ENCODE data around the gene GBGT1.
A peak's percentile ranks its signal among the peaks of the same experiment; 100 is the strongest.

GBGT1 gene

DNA sequence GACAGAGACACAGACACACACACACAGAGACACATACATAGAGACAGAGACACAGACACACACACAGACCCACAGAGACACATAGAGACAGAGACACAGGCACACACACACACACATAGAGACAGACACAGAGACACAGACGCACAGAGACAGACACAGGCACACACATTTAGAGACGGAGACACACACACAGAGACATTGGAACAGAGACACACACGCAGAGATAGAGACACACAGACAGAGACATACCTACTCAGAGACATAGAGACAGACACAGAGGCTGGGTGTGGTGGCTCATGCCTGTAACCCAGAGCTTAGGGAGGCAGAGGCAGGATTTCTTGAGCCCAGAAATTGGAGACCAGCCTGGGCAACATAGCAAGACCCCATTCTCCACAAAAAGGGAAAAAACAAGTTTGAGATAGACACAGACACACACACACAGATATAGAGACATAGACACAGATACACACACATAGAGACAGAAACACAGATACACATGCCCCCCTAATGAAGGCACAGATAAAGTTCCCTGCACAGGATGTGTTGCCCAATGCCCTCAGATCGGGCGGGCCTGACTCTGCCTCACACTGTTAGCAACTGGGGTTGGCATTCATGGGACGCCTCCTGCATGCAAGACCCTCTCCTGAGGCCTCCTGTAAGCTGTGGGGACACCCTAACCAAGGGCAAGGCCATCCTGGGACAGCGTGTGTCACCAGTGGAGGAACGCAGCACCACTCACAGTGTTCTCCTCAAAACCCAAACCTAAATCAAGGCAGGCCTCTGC lies 39.4 kb downstream of the GBGT1 start:
- no peak for DNase-seq

DNA sequence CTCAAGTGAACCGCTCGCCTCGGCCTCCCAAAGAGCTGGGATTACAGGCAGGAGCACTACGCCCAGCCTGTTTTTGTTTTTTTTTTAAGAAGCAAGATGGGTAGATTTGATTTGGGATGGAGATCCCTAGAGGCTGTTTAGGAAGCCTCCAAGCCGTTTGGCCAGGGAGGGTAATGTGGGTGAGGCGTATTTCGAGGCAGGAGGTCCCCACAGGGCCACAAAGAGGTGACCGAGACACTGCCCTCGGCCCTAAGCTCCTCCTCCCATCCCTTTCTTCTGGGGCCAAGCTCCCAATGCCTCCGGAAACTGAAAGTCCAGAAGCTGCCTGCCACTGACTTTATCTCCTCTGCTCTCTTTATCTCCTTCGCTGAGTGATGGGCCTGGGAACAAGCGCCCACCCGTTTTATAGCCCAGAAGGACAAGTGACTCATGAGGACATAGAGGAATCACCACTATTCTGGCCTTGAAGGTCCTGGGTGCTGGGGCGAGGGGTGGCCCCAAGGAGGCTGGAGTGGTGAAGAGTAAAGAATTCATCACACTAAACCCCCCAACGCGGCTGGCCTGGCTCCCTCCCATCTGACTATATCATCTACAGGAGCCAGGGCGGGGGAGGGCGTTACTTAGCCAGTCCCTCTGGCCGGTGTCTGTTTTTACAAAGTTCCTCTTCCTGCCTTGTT lies 40.6 kb downstream of the GBGT1 start:
- DNase-seq: no peak

DNA sequence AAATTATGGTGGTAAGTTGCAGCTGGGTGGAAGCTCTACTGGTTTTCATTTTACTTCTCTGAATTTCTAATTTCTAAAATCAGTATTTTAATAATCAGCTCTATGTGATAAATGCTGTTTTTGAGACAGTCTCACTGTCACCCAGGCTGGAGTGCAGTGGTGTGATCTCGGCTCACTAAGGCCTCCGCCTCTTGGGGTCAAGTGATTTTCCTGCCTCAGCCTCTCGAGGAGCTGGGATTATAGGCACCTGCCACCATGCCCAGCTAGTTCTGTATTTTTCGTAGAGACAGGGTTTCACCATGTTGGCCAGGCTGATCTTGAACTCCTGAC lies 41.1 kb downstream of the GBGT1 start:
- no peak for DNase-seq

DNA sequence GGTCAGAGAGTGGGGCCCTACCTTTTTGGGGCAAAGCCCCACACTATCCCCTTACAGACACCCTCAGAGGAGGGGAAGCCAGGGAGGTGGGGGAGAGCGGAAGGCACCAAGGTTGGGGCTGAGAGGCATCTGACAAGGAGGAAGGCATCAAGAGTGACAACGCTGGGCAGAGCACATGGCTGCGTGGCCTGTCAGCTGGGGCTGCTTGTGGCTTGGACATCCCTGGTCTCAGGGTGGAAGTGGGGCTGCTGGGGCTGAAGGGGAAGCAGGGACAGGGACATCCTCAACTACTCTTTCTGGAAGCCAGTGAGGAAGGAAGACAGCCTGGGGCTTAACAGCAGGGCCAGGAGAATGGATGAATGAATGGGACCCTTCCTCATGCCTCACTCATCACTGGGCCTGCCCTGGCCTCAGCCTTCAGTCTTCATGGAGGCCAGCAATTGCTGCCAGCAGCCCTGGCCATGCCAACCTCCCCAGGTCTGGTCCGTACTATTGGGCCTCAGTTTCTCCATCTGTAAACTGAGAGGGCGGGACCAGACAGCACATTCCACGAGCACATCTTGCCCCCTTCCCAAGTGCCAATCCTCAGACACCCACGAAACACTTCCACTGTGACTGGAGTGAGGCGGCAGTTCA lies 41.7 kb downstream of the GBGT1 start:
- peak in 2 of 6 experiments; percentile 36 to 57 for DNase-seq

DNA sequence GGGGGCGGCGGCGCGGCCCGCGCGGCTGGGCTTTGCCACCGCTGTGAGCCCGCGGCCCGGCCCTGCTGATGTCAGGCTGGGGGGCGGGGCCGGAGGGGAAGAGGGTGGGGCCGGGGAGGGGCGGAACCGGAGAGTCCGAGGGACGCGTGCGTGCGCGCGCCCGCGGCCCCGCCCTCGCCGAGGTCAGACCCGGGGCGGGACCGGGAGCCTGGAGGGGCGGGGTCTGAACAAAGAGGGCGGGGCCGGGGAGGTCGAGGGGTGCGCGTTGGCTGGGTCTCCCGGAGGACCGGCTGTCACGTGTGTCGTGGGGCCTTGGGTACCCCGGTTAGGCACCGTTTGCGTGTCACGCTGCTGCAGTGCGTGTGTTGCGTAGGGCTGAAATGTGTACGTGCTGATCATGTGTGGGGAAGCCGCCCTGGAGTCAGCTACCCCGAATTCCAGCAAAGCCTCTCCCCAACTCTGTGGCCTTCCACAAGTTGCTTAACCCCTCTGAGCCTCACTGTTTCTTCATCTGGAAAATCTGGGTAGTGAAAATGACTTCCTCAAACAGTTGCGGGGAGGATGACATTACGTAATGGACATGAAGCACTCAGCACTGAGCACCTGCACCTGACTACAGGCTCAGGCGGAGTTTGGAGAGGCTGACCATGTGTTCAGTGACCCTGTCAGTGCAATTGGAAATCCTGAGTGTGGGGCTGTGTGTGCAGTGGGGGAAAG lies 42.4 kb downstream of the GBGT1 start, which contains the start of gene RALGDS:
Gene RALGDS, minus strand, starts transcription at position 43 of the 717 bp plus-strand sequence. CDS start 86 bp downstream, outside the sequence.
- DNase-seq: peak; percentile 77 to 93 (median 90)

DNA sequence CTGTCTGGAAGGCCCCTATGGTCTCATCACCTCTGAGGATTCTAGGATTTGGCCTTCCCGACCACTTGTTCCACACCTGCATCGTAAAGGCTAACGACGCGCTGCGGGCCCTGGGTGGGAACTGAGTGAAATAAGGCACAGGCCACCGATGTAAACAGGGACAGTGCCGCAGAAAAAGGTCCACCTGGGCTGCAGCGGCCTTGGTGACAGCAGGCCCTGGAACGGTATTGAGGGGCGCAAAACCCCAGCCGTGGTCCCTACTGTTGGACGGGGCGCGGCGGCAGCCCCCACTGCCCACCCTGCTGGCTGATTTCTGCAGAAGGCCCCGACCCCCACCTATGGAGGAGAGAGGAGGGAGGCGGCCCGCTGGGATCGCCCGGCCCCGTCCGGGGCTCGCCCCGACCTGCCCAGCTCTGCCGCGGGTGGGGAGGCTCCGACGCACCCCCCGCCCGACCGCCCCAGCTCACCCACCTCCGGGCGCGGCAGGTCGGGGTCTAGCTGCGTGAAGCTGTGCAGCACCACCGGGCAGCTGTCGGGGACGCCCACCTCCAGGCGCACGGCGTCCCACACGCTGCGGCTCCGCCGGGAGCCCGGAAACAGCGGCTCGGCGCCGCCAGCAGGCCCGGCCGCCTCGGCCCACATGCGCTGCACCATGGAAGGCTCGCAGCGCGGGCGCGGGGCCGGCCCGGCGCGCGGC lies 43.1 kb downstream of the GBGT1 start:
- no peak for DNase-seq

DNA sequence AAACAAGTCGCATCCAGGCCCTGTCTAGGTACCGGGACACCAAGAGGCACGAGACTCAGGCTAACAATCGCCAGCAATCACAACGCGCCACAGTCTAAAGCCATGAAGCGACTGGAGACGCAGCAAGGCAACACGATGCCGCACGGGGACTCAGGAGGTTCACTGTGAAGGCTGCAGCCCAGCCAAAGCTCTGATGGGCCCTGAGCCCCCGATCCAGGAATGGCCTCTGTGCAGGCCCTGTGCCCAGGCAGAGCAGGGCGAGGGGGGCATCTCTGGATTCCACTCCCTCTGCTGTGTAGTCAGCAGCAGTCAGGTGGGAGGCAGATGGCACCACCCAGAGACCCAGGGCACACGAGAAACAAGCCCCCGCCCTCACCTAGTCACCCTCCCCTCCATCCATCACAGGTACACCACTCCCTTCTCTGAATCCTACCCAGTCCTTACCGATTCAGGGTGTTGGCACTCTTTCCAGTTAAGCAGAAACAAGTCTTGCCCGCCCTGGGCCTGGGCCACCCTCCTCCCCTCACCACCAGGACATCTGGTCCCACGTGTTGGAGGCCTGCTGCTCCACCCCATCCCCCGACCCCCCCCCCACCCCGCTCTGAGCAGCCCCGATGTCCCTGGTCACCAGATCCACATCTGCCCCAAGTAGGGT lies 43.7 kb downstream of the GBGT1 start:
- peak in 1 of 6 experiments; percentile 21 for DNase-seq

DNA sequence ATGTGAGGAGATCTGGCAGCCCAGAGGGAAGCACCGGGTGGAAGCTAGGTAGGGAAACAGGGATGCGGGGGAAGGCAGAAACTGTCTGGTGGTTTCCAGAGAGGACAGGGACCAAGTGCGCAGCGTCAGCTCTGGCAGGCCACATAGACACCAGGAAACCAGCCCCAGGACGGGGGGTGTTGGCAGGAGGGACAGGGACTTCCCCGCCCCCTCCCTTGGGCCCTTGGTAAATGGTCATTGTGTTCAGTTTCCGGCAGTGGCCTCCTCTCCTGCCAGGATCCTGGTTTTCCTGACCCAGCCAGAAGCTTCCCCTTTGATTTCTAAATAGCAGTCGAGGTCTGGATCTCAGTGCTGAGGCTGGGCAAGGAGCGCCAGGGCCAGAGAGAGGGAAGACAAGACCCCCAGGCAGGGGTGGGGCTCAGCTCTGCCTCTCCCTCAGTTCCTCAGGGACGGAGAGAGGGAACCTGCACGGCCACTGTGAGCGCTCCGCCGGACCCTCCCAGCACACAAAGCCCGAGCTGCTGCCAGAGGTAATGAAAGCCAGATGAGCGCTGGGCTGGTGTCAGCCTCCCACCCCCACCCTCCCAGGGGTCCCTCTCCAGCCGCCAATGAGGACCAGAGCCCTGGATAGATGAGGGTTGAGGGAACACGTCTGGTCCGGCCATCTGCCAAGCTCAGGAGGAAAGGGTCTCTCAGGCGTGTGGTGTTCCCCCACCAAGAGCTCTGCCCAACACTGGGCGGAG lies 44.4 kb downstream of the GBGT1 start:
- no peak for DNase-seq

DNA sequence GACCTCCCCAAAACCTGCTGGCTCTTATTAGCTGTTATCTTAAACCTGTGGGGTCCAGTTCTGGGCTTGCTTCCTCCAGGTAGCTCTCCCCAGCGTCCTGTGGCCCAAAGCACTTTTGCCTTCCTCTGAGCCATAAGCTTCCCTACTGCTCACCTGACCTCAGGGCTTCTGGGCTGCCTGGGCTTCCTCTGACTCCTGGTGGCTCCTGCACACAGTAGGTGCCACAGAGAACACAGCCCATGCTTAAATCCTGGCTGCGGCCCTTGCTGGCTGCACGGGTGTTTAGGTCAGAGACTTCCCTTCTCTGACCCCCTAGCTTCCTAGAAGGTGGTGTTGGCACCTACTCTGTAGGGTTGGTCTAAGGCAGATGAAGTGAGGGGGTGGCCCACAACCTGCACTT lies 45.1 kb downstream of the GBGT1 start:
- no peak for DNase-seq

DNA sequence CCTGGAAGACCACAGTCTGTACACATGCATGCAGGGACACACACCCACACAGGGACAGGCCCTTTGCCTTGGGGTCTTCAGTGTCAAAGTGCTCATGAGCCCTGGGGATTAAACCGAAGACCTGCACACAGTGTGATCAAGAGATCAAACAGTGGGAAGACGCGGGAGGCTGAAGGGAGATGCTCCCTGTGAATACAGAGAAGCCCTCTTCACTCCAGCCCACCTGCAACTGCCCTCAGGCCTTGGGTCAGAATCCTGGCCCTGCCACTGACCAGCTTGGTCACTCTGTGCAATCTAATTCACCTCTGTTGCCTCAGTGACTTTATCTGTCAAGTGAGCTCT lies 45.6 kb downstream of the GBGT1 start:
- DNase-seq: no peak

DNA sequence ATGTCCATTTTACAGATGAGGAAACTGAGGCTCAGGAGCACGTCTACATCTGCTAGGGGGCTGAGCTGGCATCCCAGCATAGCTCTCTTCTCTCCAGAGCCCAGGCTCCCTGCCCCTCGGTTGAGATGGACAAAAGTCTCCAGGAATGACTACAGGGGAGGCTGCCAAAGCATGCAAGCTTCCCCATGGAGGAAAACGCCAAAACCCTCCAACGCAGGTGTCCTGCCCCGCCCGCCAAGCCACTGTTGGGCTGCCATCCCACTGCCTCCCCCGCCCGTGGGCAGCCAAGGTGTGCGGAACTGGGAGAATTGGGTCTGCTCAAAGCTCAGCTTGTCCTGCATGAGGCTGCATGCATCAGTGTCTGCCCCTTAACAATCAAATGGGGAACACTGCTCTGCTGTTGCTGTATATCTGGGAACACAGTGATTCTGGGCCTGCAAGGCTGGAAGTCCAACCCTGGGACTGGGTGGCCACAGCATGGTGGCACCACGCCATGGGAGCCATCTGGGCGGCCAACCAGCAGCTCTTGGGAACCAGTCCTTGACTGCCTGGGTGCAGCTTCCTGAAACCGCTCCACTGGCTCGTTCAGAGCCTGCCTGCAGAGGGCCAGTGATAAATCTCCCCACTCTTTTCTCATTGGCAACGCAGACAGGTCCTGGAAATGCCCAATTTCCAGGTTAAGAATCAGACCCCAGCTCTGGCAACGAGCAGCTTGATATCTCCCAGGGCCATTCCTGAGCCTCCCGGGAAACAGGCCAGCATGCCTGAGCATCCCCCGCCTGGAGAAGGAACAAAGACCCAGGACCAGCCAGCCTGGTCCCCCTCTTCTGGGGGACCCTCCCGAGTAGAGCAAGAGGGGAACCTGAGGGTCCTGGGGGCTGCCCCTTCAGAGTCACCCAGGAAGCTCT lies 46.2 kb downstream of the GBGT1 start:
- no peak for DNase-seq

DNA sequence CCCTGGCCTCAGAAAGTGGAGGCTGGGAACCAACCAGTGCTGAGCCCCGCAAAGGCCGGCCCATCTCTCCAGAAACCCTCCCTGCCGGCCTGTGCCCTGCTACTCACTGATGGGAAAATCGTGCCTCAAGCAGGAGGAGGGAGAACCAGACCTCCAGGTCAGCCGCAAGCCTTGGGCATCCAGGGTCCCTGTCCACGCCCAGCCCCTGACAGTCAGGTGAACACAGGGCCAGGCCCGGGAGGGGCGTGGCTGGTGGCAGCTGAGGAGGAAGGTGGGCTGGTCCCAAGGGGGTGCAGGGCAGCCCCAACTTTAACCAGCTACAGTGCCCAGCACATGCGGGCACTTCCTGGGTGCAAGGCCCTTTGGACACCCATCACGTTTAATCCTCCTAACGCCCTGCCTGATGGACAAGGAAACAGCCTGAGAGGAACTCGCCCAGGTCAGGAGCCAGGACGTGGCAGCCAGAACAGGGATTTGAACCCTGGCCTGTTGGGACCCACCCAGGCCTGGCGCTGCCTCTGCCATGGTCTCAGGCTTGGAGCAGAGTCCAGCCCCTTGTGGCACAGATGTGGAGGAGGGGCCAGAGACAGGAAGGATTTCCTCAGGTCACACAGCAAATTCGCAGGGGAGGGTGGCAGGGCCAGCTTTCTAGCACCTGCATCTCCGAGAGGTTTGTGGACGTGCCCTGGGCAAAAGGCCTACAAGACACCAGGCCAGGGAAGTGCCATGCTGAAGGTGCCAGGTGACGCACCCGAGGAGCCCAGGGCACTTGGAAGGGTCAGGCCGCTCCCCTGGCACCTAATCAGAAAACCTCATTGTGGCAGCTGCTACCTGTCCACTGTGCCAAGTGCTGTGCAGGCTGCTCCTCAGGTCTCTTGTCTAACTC lies 47.1 kb downstream of the GBGT1 start:
- DNase-seq: no peak

DNA sequence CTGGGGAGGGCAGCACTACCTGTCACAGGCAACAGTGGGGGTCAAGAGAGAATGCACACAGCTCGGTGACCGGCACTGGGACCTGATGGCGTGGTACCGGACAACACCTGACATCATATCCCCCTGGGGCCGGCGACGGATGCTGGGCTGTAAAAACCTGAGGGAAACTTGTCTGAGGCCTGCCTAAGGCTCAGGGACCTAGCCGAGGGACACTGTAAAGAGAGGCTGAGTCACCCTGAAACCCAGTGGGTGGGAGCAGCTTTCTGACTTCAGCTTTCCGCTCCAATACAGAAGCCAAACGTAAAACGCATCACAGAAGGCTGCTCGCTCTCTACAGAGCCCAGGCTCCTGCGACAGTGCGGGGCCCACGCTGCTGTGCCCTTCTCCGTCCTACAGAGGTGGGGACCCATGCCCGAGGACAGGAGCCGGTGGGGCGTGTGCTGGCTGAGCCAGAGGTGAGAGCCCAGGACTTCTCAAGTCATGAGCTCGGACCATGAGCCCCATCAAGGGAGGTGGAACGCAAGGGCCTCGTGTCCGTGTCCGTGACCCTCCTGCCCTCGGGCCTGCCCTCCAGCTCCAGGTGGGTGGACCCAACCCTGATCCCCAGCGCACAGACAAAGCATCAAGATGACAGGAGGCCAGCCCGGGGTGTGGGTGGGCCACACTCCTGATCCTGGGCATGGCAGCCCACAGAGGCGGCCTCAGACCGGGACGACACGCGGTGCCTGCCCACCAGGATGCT lies 47.9 kb downstream of the GBGT1 start:
- DNase-seq: no peak

DNA sequence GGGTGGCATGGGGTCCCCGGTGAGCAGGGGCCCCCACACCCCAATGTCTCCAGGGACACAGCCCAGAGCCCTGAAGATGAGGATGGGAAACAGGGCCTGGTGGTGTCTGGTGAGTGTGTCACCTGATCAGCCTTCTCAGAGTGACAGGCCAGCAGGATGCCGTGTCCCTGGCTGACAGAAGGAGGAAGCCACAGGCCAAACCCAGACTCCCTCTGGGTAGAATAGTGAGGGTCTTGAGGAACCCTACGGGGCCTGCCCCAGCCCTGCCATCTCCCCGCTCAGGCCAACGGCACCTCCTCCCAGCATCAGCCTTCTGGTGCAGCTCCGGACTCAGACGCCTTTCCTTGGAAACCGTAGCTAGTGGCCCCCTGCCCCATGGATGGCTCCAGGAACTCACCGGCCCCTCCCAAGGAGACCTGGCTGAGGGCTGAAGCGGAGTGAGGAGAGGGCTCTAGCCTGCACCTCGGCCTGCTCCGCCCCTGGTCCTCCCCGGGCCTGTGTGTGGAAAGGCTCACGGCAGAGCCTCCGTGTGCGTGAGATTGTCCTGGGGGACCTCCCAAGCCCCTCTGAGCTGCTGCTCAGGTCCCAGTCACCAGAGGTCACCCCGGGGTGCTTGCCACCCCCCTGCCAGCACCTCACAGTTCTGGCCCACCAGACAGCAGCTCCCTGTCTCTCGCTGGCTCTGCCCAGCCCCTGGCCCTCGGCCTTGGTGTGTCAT lies 48.7 kb downstream of the GBGT1 start:
- no peak for DNase-seq

DNA sequence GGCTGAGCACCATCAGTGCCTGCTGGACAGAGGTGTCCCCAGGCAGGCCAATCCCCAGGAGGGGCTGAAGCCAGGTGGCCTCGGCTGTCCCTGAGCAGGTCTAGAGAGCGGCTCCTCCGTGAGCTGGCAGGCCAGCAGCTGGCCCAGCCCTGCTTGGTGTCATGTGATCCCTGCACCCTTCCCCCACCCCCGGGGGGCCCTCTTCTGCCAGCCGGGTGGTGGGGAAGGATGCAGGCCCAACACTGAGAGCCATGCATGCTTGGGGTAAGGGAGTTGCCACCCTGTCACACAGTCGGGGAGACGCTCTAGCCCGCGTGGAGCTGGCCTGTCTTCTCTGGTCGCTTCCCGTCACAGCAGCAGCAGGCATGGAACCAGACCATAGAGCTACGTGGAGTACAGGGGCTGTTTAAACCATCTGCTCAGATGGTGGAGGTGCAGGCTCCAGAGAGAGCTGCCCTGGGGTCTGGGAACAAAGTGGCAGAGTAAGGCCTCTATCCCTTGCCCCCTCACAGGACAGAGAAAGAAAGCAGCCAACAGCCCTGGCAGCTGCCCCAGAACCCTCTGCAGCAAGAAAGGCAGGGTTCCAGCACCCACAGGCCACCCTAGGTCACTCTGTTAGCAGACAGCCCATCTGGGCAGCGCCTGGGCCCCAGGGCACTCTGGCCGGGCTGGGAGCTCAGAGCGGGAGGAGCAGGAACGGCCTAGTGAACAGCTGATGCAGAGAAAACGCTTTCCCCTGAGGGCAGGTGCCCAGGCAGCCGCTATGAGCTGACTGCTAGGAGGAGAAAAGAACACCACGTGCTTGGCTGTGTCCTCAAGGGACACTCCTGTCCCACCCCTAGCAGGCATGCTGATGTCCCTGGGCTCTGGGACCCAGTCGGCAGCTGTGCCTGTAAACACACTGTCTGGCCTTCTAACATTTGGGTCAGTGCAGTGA lies 49.5 kb downstream of the GBGT1 start:
- no peak for DNase-seq

DNA sequence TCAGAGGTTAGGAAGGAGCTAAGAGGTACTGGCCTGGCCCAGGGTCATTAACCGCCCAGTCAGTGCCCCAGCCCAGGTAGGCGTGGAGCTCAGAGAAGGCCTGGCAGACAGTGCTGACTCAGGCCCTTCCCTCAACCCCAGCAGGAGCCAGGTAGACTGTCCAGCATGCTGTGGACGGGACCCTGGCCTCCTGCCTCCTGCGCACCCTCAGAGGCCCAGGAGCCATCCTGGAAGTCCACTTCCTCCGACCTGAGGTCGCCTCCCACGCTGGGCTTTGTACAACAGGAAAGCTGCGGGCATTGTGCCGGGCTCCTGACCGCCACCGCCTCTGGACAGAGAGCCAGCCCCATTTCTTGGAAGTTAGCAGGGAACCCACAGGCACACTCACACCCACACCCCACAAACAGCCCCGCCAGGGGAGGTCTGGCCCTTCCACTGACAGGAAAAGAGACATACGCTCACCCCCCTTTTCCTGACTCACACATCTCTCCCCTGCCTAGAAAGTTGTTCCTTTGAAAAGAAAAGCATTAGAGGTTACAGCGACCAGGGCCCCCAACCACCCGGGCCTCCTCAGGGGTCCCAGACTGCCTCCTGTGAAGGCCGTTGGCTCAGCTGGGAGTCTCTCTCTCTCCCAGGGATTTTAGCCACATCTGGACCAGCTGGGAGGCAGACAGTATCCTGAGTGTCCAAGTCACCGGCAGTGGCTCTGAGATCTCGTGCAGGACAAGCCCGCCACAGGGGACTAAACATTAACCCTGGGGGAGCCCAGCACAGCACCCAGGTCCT lies 50.4 kb downstream of the GBGT1 start:
- DNase-seq: no peak
